Spleen (tissue), 7 donors: Measurements from ENCODE around the gene PTPRK.

ENCODE experiments used
- CTCF ChIP-seq, 11 experiments: fragments of 200-600 bp in 7 of 11; fragments of 450-650 bp in 4 of 11; sonication (generic) in 4 of 11; IDR thresholded peaks in 8 of 11; conservative IDR thresholded peaks in 3 of 11; 1 replicate in 7 of 11; 2 replicates in 4 of 11; pipeline versions ENCODE4 v1.4.0 to v1.8.0; 2016 to 2021; ENCODE audit warnings: antibody characterized with exemption in 11 of 11, inconsistent platforms in 4 of 11, mild to moderate bottlenecking in 1 of 11
- POLR2A ChIP-seq, 3 donors: fragments of 450-650 bp; IDR thresholded peaks; one replicate each; pipeline ENCODE4 v1.5.1; 2017; ENCODE audit warnings: antibody characterized with exemption in 3 of 3, mild to moderate bottlenecking in 1 of 3
- donor health status: DM: no; HTN: no; CAD: no; lungs with moderate emphysema.
- donor health status: DM: no; HTN: no; CAD: no.
- donor health status: DM: no; HTN: no; CAD: no.

- TF ChIP-seq CTCF (IDR thresholded peaks at IDR 0.05 in 8 of 11, conservative IDR thresholded peaks at IDR 0.05 in 3 of 11) (no peak), POLR2A (IDR thresholded peaks at IDR 0.05) (no peak)
Observed at GRCh38 chr6:128422200-128422599, 98.2 kb downstream of the PTPRK start.
